Measurements from ENCODE around the gene HMGXB4.
A peak's percentile ranks its signal among the peaks of the same experiment; 100 is the strongest.

The HMGXB4 gene

GRCh38 chr22:35328472-35328885 is 71.2 kb downstream of the HMGXB4 start:
- DNase-seq = no peak

- no peak for DNase-seq
These were observed 72.0 kb downstream of the HMGXB4 start for GRCh38 chr22:35329114-35329847.

GRCh38 chr22:35330258-35330861 is 73.1 kb downstream of the HMGXB4 start:
- peak; percentile 64 for DNase-seq

- DNase-seq = no peak
These were observed 75.0 kb downstream of the HMGXB4 start for GRCh38 chr22:35332278-35332677.

GRCh38 chr22:35333220-35333619 is 75.9 kb downstream of the HMGXB4 start:
- DNase-seq = no peak

- DNase-seq = no peak
These were observed 76.7 kb downstream of the HMGXB4 start for GRCh38 chr22:35334004-35334403.

GRCh38 chr22:35335468-35335867 is 78.2 kb downstream of the HMGXB4 start:
- DNase-seq = no peak

- DNase-seq = no peak
These were observed 78.9 kb downstream of the HMGXB4 start for GRCh38 chr22:35335936-35336781.

GRCh38 chr22:35337932-35338331 is 80.6 kb downstream of the HMGXB4 start:
- no peak for DNase-seq

GRCh38 chr22:35341090-35341874 is 84.0 kb downstream of the HMGXB4 start:
- DNase-seq = no peak

- DNase-seq = no peak
These were observed 85.1 kb downstream of the HMGXB4 start for GRCh38 chr22:35342390-35342789.

GRCh38 chr22:35343664-35344550 is 86.6 kb downstream of the HMGXB4 start:
- DNase-seq = no peak

- no peak for DNase-seq
These were observed 87.8 kb downstream of the HMGXB4 start for GRCh38 chr22:35344956-35345690.
